Gastroesophageal sphincter (tissue), 3 donors: ENCODE results near the gene KPNB1.

ENCODE experiments used
- CTCF ChIP-seq, 4 experiments: fragments of 200-600 bp in 2 of 4; fragments of 450-650 bp in 2 of 4; sonication (generic) in 1 of 4; IDR thresholded peaks; one replicate each; pipeline ENCODE4 v1.5.1; 2017 to 2019; ENCODE audit warnings: antibody characterized with exemption in 4 of 4, mild to moderate bottlenecking in 2 of 4, moderate library complexity in 2 of 4
- POLR2A ChIP-seq, 2 donors: fragments of 450-650 bp; IDR thresholded peaks; one replicate each; pipeline ENCODE4 v1.6.1; 2017; ENCODE audit warnings: antibody characterized with exemption in 2 of 2, mild to moderate bottlenecking in 2 of 2, moderate library complexity in 1 of 2
- POLR2AphosphoS5 ChIP-seq: sonication (generic); formaldehyde crosslinking; IDR thresholded peaks from one replicate; pipeline ENCODE4 v1.6.1; 2017; ENCODE audit warnings: antibody characterized with exemption

- TF ChIP-seq CTCF (IDR thresholded peaks at IDR 0.05) (peak in 3 of 4 experiments; percentile 63 to 96 (median 81)), POLR2AphosphoS5 (no peak), POLR2A (IDR thresholded peaks at IDR 0.05) (no peak)
Measured at GRCh38 chr17:47698749-47699535, 49.2 kb downstream of the KPNB1 start.
